Epidermal melanocyte (primary cell): Measurements from ENCODE around the gene FAM222B.
"Not testable (repeated sequence)": the region's sequence is repeated elsewhere in the genome, so short reads cannot be mapped to it uniquely, and the experiment has no call there.

Source experiments
- DNase-seq: peaks from one replicate; pipeline ENCODE4 v3.0.0; 2011; ENCODE audit warnings: low spot score; ENCODE audit not compliant: insufficient read length

Gene FAM222B

GRCh38 chr17:28842282-28843012 lies at the start of gene FAM222B:
TSS of gene FAM222B (minus strand) at chr17:28842790. CDS start at chr17:28766667, 76,123 bp downstream.
- DNase-seq: peak; percentile 98

- no peak for DNase-seq
These were observed 49.4 kb upstream of the FAM222B start for GRCh38 chr17:28892024-28892423.

- no peak for DNase-seq
These were observed 48.6 kb upstream of the FAM222B start for GRCh38 chr17:28891201-28891600.

GRCh38 chr17:28889996-28890395 lies 47.4 kb upstream of the FAM222B start:
- DNase-seq: no peak

GRCh38 chr17:28888832-28889231 lies 46.2 kb upstream of the FAM222B start:
- no peak for DNase-seq

- no peak for DNase-seq
These were observed 45.4 kb upstream of the FAM222B start for GRCh38 chr17:28887871-28888471.

- DNase-seq: no peak
These were observed 43.4 kb upstream of the FAM222B start for GRCh38 chr17:28885951-28886350.

GRCh38 chr17:28885363-28885762 lies 42.8 kb upstream of the FAM222B start:
- no peak for DNase-seq

- DNase-seq: no peak
These were observed 41.5 kb upstream of the FAM222B start for GRCh38 chr17:28883967-28884702.

- DNase-seq: no peak
These were observed 39.7 kb upstream of the FAM222B start for GRCh38 chr17:28882154-28882895.

GRCh38 chr17:28881533-28882056 lies 39.0 kb upstream of the FAM222B start:
- DNase-seq: no peak

- no peak for DNase-seq
These were observed 38.0 kb upstream of the FAM222B start for GRCh38 chr17:28880572-28880945.

GRCh38 chr17:28879886-28880571 lies 37.4 kb upstream of the FAM222B start:
- DNase-seq: no peak

GRCh38 chr17:28878981-28879380 lies 36.4 kb upstream of the FAM222B start:
- DNase-seq: no peak

- DNase-seq: no peak
These were observed 35.7 kb upstream of the FAM222B start for GRCh38 chr17:28878158-28878910.

GRCh38 chr17:28877150-28877711 lies 34.6 kb upstream of the FAM222B start:
- not testable (repeated sequence) for DNase-seq

- DNase-seq: no peak
These were observed 33.4 kb upstream of the FAM222B start for GRCh38 chr17:28875848-28876550.

- no peak for DNase-seq
These were observed 32.2 kb upstream of the FAM222B start for GRCh38 chr17:28874750-28875149.

GRCh38 chr17:28873839-28874238 lies 31.2 kb upstream of the FAM222B start:
- no peak for DNase-seq
